PC-3 (cell line): ENCODE data around the gene EXOC6.

Source experiments
- CTCF ChIP-seq: fragments of 300-600 bp; sonication (generic); conservative IDR thresholded peaks from 2 replicates; pipeline ENCODE4 v1.5.1; 2017; ENCODE audit warnings: antibody characterized with exemption, low read depth, mild to moderate bottlenecking, low read length
- EZH2 ChIP-seq: fragments of 300-600 bp; sonication (generic); IDR thresholded peaks from one replicate; pipeline ENCODE4 v1.6.1; 2017; ENCODE audit warnings: antibody characterized with exemption, mild to moderate bottlenecking, low read length; ENCODE audit not compliant: unreplicated experiment
- EZH2phosphoT487 ChIP-seq: fragments of 300-600 bp; sonication (generic); IDR thresholded peaks from 2 replicates; pipeline ENCODE4 v1.6.1; 2018; ENCODE audit warnings: mild to moderate bottlenecking, antibody characterized with exemption, low read length, borderline replicate concordance

DNA sequence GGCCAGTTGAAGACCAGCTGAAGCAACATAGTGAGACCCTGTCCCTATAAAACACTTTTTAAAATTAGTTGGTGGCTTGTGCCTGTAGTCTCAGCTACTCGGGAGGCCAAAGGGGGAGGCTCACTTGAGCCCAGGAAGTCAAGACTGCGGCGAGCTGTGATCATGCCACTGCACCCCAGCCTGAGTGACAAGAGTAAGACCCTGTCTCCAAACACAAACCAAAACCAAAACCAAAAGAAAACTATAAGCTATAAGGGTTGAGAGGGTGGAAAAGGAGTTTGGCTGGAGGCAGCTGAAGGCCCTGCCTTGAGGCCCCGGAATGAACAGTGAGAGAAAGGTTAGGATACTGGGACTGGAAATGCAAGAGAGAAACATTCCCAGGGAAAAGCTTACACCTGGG, 10.9 kb upstream of the EXOC6 start:
- no peak for TF ChIP-seq CTCF
- no peak for TF ChIP-seq EZH2
- no peak for TF ChIP-seq EZH2phosphoT487
